Mucosa of descending colon (tissue), 3 donors: ENCODE data around the gene NKX3-2. TPM values are rescaled to one million over a fixed set of nuclear protein-coding genes. Genes with fewer than 3 reads are reported as not detected.

Source experiments
- ATAC-seq: fragments of 200-7000 bp; cut with Tn5 transposase; one replicate; pipeline ENCODE4 v1.9.1; 2020; ENCODE audit warnings: mild to moderate bottlenecking, moderate library complexity
- DNase-seq, 3 donors: peaks; one replicate each; pipeline ENCODE4 v3.0.0-alpha.2; 2020
- H3K36me3 ChIP-seq: fragments of 200-600 bp; one replicate; pipeline ENCODE4 v1.8.0; 2021; ENCODE audit warnings: low read depth, mild to moderate bottlenecking
- H3K4me1 ChIP-seq: fragments of 200-600 bp; one replicate; pipeline ENCODE4 v1.8.0; 2021; ENCODE audit warnings: low read depth, mild to moderate bottlenecking
- H3K4me3 ChIP-seq: fragments of 200-600 bp; one replicate; pipeline ENCODE4 v1.8.0; 2021; ENCODE audit warnings: mild to moderate bottlenecking
- H3K9me3 ChIP-seq: fragments of 200-600 bp; one replicate; pipeline ENCODE4 v1.8.0; 2021; ENCODE audit warnings: mild to moderate bottlenecking
- intact Hi-C, 2 donors: fragments of 100-400 bp; cut with DNase I in 1 of 2; cut with micrococcal nuclease in 1 of 2; formaldehyde crosslinking; loops; one replicate each; pipeline versions ENCODE4 v1.11.0 to v1.11.1; 2022; cut with DNase I, micrococcal nuclease
- total RNA-seq, 3 donors: library from RNA; stranded (reverse); fragmentation: NEBNext Ultra II Directional in 2 of 3; extraction: Animal tissue kit (Norgen Biotek cat#: 25700) in 2 of 3; gene quantifications; one replicate each; pipeline versions ENCODE4 v1.2.1 to v1.2.4, GENCODE V29; 2021 to 2023
- TF ChIP-seq, protein P1 (sequence below): fragments of 200-600 bp; IDR thresholded peaks from one replicate; pipeline ENCODE4 v1.8.0; 2022; ENCODE audit warnings: antibody characterized with exemption, mild to moderate bottlenecking
- donor health status: DM: no; HTN: no; CAD: no; lungs with moderate emphysema.
- donor health status: DM: no; HTN: no; CAD: no.
- donor health status: DM: no; HTN: yes; CAD: no.

Gene NKX3-2
- total RNA-seq, 3 donors from 2014 or later, result 0.61 to 26.3 (median 0.72) TPM

DNA sequence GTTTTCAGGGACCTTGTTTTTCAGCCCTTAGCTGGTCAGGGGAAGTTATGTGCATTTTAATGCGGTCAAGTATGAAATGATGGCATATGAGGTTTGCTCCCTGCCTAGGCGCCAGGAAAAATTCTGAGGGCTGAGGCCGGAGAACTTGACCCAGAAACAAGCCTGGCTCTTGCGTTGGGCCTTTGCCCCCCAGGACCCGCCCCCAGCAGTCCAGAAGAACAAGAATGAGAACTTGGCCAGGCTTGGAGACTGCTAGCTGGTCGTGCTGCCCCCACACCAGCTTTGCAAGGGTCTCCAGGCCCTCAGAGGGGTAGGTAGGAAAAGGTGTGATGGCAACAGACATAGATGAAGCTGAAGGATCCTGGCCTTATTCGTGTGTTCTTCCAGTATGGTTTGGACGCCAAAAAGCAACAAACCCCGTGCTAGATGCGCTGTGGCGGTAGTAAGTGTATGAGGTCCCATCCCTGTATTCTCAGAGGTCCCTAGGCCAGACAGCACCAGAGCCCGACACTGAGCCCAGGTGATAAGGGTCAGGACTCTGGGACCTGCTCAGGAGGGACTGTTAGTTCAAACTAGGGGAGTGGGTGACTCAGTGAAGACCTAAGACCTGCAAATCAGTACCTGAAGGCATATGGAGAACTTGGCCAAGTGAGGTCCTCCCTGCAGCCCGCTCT lies 10.5 kb downstream of the NKX3-2 start:
- no peak for ATAC-seq
- no peaks in the 10 kb centered on the region for H3K36me3 ChIP-seq
- no peaks in the 10 kb centered on the region for H3K4me1 ChIP-seq
- no peaks in the 10 kb centered on the region for H3K9me3 ChIP-seq
- intact Hi-C loops, result no loop called here
- no peak overlapping the region for H3K4me3 ChIP-seq
- DNase-seq, result no peak
- TF ChIP-seq, protein P1, sequence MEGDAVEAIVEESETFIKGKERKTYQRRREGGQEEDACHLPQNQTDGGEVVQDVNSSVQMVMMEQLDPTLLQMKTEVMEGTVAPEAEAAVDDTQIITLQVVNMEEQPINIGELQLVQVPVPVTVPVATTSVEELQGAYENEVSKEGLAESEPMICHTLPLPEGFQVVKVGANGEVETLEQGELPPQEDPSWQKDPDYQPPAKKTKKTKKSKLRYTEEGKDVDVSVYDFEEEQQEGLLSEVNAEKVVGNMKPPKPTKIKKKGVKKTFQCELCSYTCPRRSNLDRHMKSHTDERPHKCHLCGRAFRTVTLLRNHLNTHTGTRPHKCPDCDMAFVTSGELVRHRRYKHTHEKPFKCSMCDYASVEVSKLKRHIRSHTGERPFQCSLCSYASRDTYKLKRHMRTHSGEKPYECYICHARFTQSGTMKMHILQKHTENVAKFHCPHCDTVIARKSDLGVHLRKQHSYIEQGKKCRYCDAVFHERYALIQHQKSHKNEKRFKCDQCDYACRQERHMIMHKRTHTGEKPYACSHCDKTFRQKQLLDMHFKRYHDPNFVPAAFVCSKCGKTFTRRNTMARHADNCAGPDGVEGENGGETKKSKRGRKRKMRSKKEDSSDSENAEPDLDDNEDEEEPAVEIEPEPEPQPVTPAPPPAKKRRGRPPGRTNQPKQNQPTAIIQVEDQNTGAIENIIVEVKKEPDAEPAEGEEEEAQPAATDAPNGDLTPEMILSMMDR, result no peak

DNA sequence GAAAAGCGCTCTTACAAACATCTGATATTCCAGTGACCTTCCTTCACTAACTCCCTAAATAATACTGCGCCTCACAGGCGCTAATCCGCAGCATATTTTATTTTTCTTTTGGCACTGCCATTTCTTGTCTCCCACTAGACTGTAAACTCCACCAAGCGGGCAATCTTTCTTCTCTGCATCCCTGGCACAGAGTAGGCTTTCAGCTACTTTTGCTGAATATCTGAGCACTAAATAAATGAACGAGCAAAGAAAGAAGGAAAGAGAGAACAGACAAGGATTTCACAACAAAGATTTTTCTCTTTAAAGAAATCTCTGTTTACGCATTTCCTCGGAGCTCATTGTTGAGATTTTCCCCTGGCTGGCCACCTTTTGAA lies 12.7 kb downstream of the NKX3-2 start:
- H3K4me1 ChIP-seq, result no peaks in the 10 kb centered on the region
- intact Hi-C loops, result no loop called here
- ATAC-seq (no peak), DNase-seq (no peak)
- H3K9me3 ChIP-seq, result no peaks in the 10 kb centered on the region
- no peaks in the 10 kb centered on the region for H3K36me3 ChIP-seq
- TF ChIP-seq, protein P1, result no peak
- H3K4me3 ChIP-seq, result no peak overlapping the region

DNA sequence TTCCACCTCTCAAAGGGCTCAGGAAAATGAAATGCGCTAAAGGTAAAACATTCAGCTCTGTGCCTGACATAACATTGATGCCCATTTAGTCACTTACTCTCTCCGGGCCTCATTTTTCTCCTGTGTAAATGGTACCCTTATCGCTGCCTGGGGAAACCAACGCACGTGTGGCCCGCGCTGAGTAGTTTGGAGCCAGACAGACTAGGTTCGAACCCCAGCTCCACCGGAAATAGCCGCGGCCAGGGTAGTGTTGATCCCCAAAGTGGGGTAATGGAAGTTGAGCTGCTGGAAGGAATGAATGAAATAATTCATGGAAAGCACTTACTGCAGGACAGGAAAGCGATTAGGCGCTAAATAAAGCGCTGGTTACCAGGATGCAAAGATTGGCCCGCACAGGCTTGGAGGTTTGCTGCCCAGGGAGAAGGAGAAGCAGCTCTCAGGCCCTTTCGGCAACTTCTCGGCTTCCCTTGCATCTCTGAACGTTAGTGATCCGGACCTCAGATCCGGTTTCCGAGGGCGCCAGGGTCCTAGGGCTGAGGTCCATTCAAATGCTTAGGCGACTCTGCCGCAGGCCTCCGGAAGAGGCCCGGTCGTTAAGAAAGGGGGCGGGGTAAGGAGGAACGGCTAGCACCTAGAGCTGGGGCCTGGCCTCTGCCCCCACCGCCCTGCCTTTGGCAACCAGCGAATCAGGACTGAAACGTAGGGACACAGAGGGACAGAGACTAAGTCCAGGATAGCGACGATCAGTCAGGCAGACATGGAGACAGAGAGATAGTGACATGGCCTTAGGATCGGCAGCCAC lies 13.3 kb downstream of the NKX3-2 start:
- intact Hi-C loops, result no loop called here
- TF ChIP-seq, protein P1, result no peak
- no peak overlapping the region for H3K4me3 ChIP-seq
- H3K9me3 ChIP-seq, result no peaks in the 10 kb centered on the region
- no peak for ATAC-seq
- no peak for DNase-seq
- H3K4me1 ChIP-seq, result no peaks in the 10 kb centered on the region
- no peaks in the 10 kb centered on the region for H3K36me3 ChIP-seq

DNA sequence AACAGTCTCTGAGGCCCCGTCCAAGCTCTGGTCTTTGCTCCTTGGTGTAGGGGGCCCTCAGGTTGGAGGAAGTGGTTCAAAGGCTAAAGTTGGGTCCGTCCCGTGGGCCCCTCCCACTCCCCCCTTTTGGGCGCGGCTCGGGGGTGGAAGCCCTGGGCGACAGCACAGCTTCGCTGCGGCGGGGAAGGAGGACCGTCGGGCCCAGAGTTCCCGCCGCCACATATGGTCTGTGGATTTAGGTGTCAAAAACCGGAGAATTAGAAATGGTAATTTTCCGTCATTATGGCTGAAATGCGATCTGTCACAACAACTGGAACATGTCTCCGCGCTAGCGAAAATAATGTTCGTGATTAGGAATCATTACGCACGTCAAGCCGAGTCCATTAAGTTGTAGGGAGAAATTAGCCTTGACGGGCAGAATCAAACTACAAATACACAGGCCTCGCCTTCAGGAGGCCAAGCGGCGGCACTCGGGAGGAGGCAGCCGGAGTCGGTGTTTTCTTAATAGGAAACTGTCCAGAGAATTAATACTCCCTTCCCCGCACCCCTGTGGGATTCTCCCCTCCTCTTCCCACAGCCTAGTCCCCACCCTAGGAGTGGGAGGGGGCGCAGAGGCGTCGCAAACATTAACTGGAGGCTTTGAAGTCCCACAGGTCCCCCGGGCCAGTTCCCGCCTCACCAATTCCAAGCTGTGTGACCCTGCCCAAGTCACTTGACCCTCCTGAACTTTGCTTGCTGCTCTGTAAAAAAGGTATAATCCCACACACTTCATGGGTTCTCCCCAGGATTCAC lies 15.0 kb downstream of the NKX3-2 start:
- ATAC-seq (no peak), DNase-seq (no peak)
- Histone ChIP-seq H3K4me3 (no peak overlapping the region), H3K36me3 (no peaks in the 10 kb centered on the region), H3K9me3 (no peaks in the 10 kb centered on the region), H3K4me1 (no peaks in the 10 kb centered on the region)
- intact Hi-C loops, result no loop called here
- TF ChIP-seq, protein P1, result no peak

DNA sequence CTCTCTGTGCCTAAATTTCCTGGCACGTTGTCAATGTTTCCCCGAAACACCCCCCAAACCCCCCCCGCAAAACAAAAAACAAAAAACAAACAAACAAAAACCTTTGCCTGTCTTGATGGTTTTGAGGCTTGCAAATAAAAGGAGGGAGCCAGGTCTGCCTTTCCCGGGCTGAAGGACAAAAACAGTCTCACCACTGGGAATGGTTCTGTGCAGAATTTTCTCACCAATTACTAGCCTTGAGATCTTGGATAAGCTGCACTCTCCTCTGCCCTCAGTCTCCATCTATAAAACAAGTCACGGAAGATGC lies 15.5 kb downstream of the NKX3-2 start:
- DNase-seq (no peak), ATAC-seq (no peak)
- Histone ChIP-seq H3K4me3 (no peak overlapping the region), H3K9me3 (no peaks in the 10 kb centered on the region), H3K4me1 (no peaks in the 10 kb centered on the region), H3K36me3 (no peaks in the 10 kb centered on the region)
- intact Hi-C loops, result no loop called here
- TF ChIP-seq, protein P1, result no peak
